Right lobe of liver (tissue), 4 donors: Measurements from ENCODE around the gene ANKRD34B.

Experiments used
- CTCF ChIP-seq, 4 donors: fragments of 200-600 bp in 3 of 4; fragments of 450-650 bp in 1 of 4; IDR thresholded peaks; one replicate each; pipeline versions ENCODE4 v1.5.1 to v1.8.0; 2016 to 2022; ENCODE audit warnings: antibody characterized with exemption in 4 of 4, mild to moderate bottlenecking in 2 of 4
- POLR2A ChIP-seq: fragments of 450-650 bp; IDR thresholded peaks from one replicate; pipeline ENCODE4 v1.6.1; 2017; ENCODE audit warnings: antibody characterized with exemption, mild to moderate bottlenecking
- donor health status: DM: no; HTN: no; CAD: no.
- donor health status: DM: no; HTN: no; CAD: no.
- donor health status: DM: no; HTN: yes; CAD: no.

GRCh38 chr5:80566711-80567259 is 3.3 kb downstream of the ANKRD34B start:
- TF ChIP-seq CTCF (IDR thresholded peaks at IDR 0.05) (no peak), POLR2A (no peak)
